ENCODE measurements around the gene PRRG3. TPM values are rescaled to one million over a fixed set of nuclear protein-coding genes. Genes with fewer than 3 reads are reported as not detected.

Gene PRRG3
- polyA plus RNA-seq, 4 donors, result 5.8 to 10.1 (median 7.2) TPM

- no peak for DNase-seq (ENCODE audit: low read depth in 4 of 4, low spot score in 2 of 4)
Measured at GRCh38 chrX:151704041-151704663, 8.9 kb downstream of the PRRG3 start.

GRCh38 chrX:151708821-151709220 is 13.6 kb downstream of the PRRG3 start:
- no peak for DNase-seq (ENCODE audit: low read depth in 4 of 4, low spot score in 2 of 4)

GRCh38 chrX:151710457-151710856 is 15.2 kb downstream of the PRRG3 start:
- DNase-seq (ENCODE audit: low read depth in 4 of 4, low spot score in 2 of 4), result no peak

GRCh38 chrX:151711154-151711553 is 15.9 kb downstream of the PRRG3 start:
- DNase-seq (ENCODE audit: low read depth in 4 of 4, low spot score in 2 of 4), result no peak

GRCh38 chrX:151711787-151712186 is 16.5 kb downstream of the PRRG3 start:
- no peak for DNase-seq (ENCODE audit: low read depth in 4 of 4, low spot score in 2 of 4)

GRCh38 chrX:151712253-151712652 is 17.0 kb downstream of the PRRG3 start:
- no peak for DNase-seq (ENCODE audit: low read depth in 4 of 4, low spot score in 2 of 4)

GRCh38 chrX:151713849-151714248 is 18.6 kb downstream of the PRRG3 start:
- DNase-seq (ENCODE audit: low read depth in 4 of 4, low spot score in 2 of 4), result no peak

GRCh38 chrX:151714362-151714761 is 19.1 kb downstream of the PRRG3 start:
- DNase-seq (ENCODE audit: low read depth in 4 of 4, low spot score in 2 of 4), result no peak

- no peak for DNase-seq (ENCODE audit: low read depth in 4 of 4, low spot score in 2 of 4)
Measured at GRCh38 chrX:151715752-151716151, 20.5 kb downstream of the PRRG3 start, which contains the start of gene FATE1. Gene FATE1 (plus strand): TSS chrX:151716035. CDS start chrX:151716120, 85 bp downstream.

- DNase-seq (ENCODE audit: low read depth in 4 of 4, low spot score in 2 of 4), result peak in 2 of 4 donors; percentile 2 to 9
Measured at GRCh38 chrX:151722241-151722846, 27.1 kb downstream of the PRRG3 start.

- DNase-seq (ENCODE audit: low read depth in 4 of 4, low spot score in 2 of 4), result no peak
Measured at GRCh38 chrX:151723156-151723760, 28.0 kb downstream of the PRRG3 start.

- DNase-seq (ENCODE audit: low read depth in 4 of 4, low spot score in 2 of 4), result no peak
Measured at GRCh38 chrX:151724563-151725337, 29.5 kb downstream of the PRRG3 start.

- DNase-seq (ENCODE audit: low read depth in 4 of 4, low spot score in 2 of 4), result no peak
Measured at GRCh38 chrX:151725338-151725614, 30.0 kb downstream of the PRRG3 start.

- DNase-seq (ENCODE audit: low read depth in 4 of 4, low spot score in 2 of 4), result no peak
Measured at GRCh38 chrX:151726751-151727150, 31.5 kb downstream of the PRRG3 start.

- no peak for DNase-seq (ENCODE audit: low read depth in 4 of 4, low spot score in 2 of 4)
Measured at GRCh38 chrX:151727346-151727745, 32.1 kb downstream of the PRRG3 start.

- no peak for DNase-seq (ENCODE audit: low read depth in 4 of 4, low spot score in 2 of 4)
Measured at GRCh38 chrX:151729056-151729725, 33.9 kb downstream of the PRRG3 start.

GRCh38 chrX:151734446-151734845 is 39.2 kb downstream of the PRRG3 start, which contains the start of gene CNGA2:
Gene CNGA2 (plus strand): TSS chrX:151734746. CDS start chrX:151738484, 3,738 bp downstream.
- no peak for DNase-seq (ENCODE audit: low read depth in 4 of 4, low spot score in 2 of 4)

- DNase-seq (ENCODE audit: low read depth in 4 of 4, low spot score in 2 of 4), result no peak
Measured at GRCh38 chrX:151735219-151735618, 40.0 kb downstream of the PRRG3 start.

- DNase-seq (ENCODE audit: low read depth in 4 of 4, low spot score in 2 of 4), result no peak
Measured at GRCh38 chrX:151736685-151737084, 41.4 kb downstream of the PRRG3 start.

- no peak for DNase-seq (ENCODE audit: low read depth in 4 of 4, low spot score in 2 of 4)
Measured at GRCh38 chrX:151737494-151737893, 42.2 kb downstream of the PRRG3 start.

- no peak for DNase-seq (ENCODE audit: low read depth in 4 of 4, low spot score in 2 of 4)
Measured at GRCh38 chrX:151738751-151739150, 43.5 kb downstream of the PRRG3 start.
